Measurements from ENCODE around the gene PCSK9. TPM values are rescaled to one million over a fixed set of nuclear protein-coding genes. Genes with fewer than 3 reads are reported as not detected.

Gene PCSK9
- total and polyA plus RNA-seq, 9 of the 15 experiments (the other 6 are each of a cell fraction or from before 2014, with no cell fraction given), result 3.2 to 58.6 (median 24.7) TPM

GRCh38 chr1:55021942-55022546 lies 17.3 kb upstream of the PCSK9 start (continued):
- TF ChIP-seq ZFP1 (CRISPR knock-in tag; IDR thresholded peaks at IDR 0.05) (no peak), SMC3 (conservative IDR thresholded peaks at IDR 0.05; ENCODE audit: insufficient read depth, low read depth, low read length) (peak; percentile 73), SRSF9 (IDR thresholded peaks at IDR 0.05; ENCODE audit: borderline replicate concordance, low read depth, low read length) (no peak), RAD51 (IDR thresholded peaks at IDR 0.05; ENCODE audit: borderline replicate concordance, low read depth) (peak; percentile 10; the same call in 1 of the 2 replicates), PHF21A (IDR thresholded peaks at IDR 0.05; ENCODE audit: borderline replicate concordance, low read depth) (no peak), ZNF143 (CRISPR knock-in tag; IDR thresholded peaks at IDR 0.05) (no peak), HDAC3 (IDR thresholded peaks at IDR 0.05; ENCODE audit: borderline replicate concordance, partially characterized antibody) (no peak), ZEB2 (IDR thresholded peaks at IDR 0.05) (no peak), POLR2G (IDR thresholded peaks at IDR 0.05; ENCODE audit: low read depth, low read length) (no peak), RCOR1 (IDR thresholded peaks at IDR 0.05; ENCODE audit: borderline replicate concordance in 1 of 2, low read depth in 2 of 2, low read length in 2 of 2) (no peak), CBX2 (IDR thresholded peaks at IDR 0.05; ENCODE audit: insufficient read depth, low read length, poor library complexity, severe bottlenecking) (no peak), PTBP1 (IDR thresholded peaks at IDR 0.05; ENCODE audit: low read depth, low read length) (no peak), ZNF354B (CRISPR knock-in tag; IDR thresholded peaks at IDR 0.05) (no peak), SOX6 (IDR thresholded peaks at IDR 0.05) (no peak), CBFA2T3 (IDR thresholded peaks at IDR 0.05) (no peak), CEBPZ (IDR thresholded peaks at IDR 0.05; ENCODE audit: borderline replicate concordance, low read depth, low read length) (no peak), LARP7 (IDR thresholded peaks at IDR 0.05) (no peak), NONO (IDR thresholded peaks at IDR 0.05; ENCODE audit: low read depth in 2 of 2, low read length in 1 of 2) (no peak), PKNOX1 (IDR thresholded peaks at IDR 0.05) (peak; percentile 18; the same call in 1 of the 2 replicates), ZSCAN29 (IDR thresholded peaks at IDR 0.05) (no peak), TCF7L2 (IDR thresholded peaks at IDR 0.05; ENCODE audit: low read depth, low read length) (no peak), ILK (tag; IDR thresholded peaks at IDR 0.05; ENCODE audit: borderline replicate concordance, low read depth) (no peak), CTBP1 (IDR thresholded peaks at IDR 0.05; ENCODE audit: borderline replicate concordance) (peak; percentile 76), ZNF3 (CRISPR knock-in tag; IDR thresholded peaks at IDR 0.05) (no peak), TGIF2 (CRISPR knock-in tag; IDR thresholded peaks at IDR 0.05) (no peak), ZFX (CRISPR knock-in tag; IDR thresholded peaks at IDR 0.05) (peak; percentile 76), ZBTB17 (CRISPR knock-in tag; IDR thresholded peaks at IDR 0.05) (no peak)
